GM12892 (cell line): ENCODE measurements around the gene CACNA1F.

Source experiments
- POLR2A ChIP-seq: IDR thresholded peaks from 2 replicates; pipeline ENCODE4 v1.6.1; 2011; ENCODE audit warnings: low read depth, low read length, control low read depth
- POLR2AphosphoS5 ChIP-seq: IDR thresholded peaks from 2 replicates; pipeline ENCODE4 v1.6.1; 2011; ENCODE audit warnings: low read depth, low read length, control low read depth
- TAF1 ChIP-seq: IDR thresholded peaks from 2 replicates; pipeline ENCODE4 v1.6.1; 2011; ENCODE audit warnings: low read depth, mild to moderate bottlenecking, control low read depth, low read length, borderline replicate concordance

GRCh38 chrX:49264460-49264859 is 31.3 kb upstream of the CACNA1F start, which contains the start of gene FOXP3:
- no peak for TF ChIP-seq POLR2A
- no peak for TF ChIP-seq POLR2AphosphoS5
- TF ChIP-seq TAF1, result no peak
